Subcutaneous preadipocyte (primary cell): ENCODE data around the gene HOXD4. TPM values are rescaled to one million over a fixed set of nuclear protein-coding genes. Genes with fewer than 3 reads are reported as not detected.

Experiments used
- small RNA-seq: library from RNA; depleted of rRNA; stranded (forward); fragments of <200 nt; gene quantifications from one replicate; pipeline ENCODE3, GENCODE V24; 2012
- total RNA-seq: library from RNA; depleted of rRNA; stranded (reverse); fragments of >200 nt; gene quantifications from 2 replicates; pipeline ENCODE4 v1.2.3, GENCODE V29; 2012

HOXD4 gene
- total RNA-seq: 1.1 and 2.0 TPM in 2 replicates

GRCh38 chr2:176151442-176152287 is at the start of gene HOXD4:
Gene HOXD4 (plus strand): TSS chr2:176151550. CDS start chr2:176151634, 84 bp downstream.

GRCh38 chr2:176106581-176107539 is 44.5 kb upstream of the HOXD4 start, which contains the start of gene HOXD11:
Gene HOXD11 (plus strand): TSS chr2:176107280. CDS start chr2:176107356, 76 bp downstream.

DNA sequence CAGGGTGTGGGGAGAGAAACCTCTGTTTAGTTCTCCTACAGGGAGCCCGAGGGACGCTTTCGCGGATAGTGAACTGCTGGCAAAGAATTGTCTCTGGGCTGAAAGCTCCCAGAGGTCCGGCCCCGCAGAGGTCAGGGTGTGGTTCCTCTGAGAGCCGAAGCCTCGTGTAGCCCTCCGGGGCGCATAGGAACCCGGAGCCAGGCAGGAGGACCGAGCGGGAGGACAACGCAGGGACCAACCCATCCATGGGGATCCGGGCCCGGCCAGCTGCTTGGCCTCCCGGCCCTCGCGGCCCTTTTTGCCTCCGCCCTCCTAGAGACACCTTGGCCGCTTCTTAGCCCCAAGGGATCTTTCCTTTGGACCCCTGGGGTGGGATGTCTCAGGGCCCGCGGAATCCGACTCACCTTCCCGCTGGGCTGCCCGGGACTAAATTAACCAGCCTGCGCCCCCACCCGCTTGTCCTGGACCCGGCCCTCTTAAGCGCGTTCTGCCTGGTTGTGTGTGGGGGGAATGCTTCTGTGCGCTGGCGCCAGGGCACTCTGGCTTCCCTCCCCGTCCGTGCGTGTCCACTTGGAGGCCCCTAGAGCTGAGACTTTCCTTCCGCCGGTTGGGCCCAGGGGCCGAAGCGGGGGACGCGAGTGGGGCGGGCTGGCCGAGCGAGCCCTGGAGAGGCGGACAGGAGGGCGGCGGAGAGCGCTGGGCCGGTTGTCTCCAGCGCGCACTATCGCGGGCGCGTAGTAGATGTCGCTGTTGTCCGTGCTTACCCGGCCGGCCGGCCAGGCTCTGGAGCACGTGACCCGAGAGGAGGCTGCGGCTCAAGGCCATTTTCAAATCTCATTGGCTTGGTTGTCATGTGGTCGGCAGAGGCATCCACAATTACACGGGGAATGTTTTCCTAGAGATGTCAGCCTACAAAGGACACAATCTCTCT is 35.2 kb upstream of the HOXD4 start, which contains the start of gene HOXD10:
Gene HOXD10 (plus strand): TSS at position 896 of the 931 bp plus-strand sequence. CDS start 56 bp downstream, outside the sequence.

GRCh38 chr2:176122683-176123410 is 28.5 kb upstream of the HOXD4 start, which contains the start of gene HOXD9:
Gene HOXD9 (plus strand): TSS chr2:176122719. CDS start chr2:176122769, 50 bp downstream.

DNA sequence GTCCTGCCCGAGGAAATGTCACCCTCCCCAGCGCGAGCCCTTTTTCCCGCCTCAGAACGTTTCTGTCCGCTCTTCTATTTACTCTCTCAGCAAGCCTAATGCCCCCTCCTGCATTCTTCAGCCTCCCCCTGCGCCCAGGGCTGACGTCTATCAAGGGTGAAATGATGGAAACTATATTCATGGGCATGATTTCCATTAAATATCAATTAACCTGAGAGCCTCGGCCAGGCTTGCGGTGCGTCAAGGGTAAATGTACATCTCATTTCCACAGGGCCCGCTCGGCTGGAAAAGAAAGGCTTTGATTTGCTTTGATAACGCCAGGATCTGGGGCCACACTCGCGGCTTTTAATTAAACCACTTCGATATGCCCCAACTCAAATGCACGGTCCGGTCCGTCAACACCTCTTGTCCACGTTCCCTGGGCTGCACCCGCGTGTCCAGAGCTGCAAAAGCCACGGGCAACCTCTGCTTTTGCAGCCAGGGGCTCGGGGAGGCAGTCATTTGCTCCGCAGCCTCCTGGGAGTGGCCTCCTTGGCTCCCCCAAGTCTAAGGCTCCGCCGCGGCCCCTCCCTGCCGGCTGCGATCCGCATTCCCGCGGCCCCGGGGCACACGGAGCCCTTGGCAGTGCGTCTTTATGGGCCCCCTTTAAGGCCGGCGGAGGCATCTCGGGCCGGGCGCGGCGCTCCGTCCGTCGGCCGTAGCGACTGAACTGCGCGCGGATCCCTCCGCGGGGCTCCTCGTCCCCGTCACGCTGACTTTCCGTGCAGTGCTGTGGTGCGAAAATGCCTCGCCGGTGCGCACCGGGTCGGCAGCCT is 22.2 kb upstream of the HOXD4 start, which contains the start of gene HOXD8:
Gene HOXD8 (plus strand): TSS at position 724 of the 815 bp plus-strand sequence. CDS start 662 bp downstream, outside the sequence.

GRCh38 chr2:176156807-176157498 is 5.6 kb downstream of the HOXD4 start, which contains the start of gene HOXD3:
Gene HOXD3 (plus strand): TSS chr2:176157307. CDS start chr2:176169115, 11,808 bp downstream.

DNA sequence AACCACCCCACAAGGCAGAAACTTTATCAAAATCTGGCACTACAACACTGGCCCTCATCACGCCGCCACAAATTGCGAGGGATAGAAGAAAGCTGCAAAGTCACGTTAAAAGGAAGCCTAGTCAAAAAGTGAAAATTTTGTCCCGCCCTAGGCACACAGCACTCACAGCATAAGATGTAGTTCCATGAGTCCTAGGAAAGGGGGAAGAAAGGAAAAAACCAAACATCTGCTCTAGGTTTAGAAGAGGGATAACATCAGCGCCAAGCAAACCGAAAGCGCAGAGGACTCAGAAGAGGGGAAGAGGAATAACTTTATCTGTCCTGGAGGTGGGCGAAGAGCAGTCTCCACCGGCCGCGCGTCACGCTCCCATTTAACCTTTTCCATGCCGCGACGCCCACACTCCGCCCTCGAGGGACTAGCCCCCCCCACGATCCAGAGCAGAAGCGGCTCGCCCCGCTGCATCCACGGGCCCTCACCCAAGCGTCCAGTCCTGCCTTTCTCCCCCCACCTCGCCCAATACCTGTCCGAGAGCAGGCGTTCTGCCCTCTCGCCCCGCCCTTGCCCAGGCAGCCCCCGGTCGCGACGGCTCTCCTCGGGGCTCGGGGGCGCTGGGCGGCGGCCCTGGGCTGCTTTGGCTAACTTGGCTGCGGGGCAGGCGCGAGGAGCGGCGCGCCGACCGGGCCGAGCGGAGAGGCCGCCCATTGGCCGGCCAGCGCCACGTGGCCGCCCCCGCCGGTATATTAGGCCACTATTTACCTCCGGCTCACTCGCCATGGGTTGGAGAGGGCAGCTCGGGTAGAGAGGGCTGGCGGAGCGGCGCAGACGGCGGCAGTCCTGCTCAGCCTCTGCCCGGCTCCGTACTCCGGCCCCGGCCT is 36.8 kb downstream of the HOXD4 start, which contains the start of gene HOXD1:
Gene HOXD1 (plus strand): TSS at position 770 of the 875 bp plus-strand sequence. CDS start 134 bp downstream, outside the sequence.

Small RNAs within 50 kb of the gene (small RNA-seq; reads per million reads assigned to genes)
- gene MIR10B: 953 reads per million, percentile 99 among the genes with 10 or more reads in this experiment

Other genes with a start within 250 kb of the HOXD4 start
- gene LNPK, start 149.3 kb upstream of the HOXD4 start, total RNA-seq: 30.3 and 34.5 TPM in 2 replicates
- gene EVX2, start 67.6 kb upstream of the HOXD4 start, total RNA-seq: not detected in 2 replicates
- 1.6 TPM in 1 of 2 replicates, not detected in the other for gene HOXD13, start 58.8 kb upstream of the HOXD4 start, total RNA-seq
- not detected in 2 replicates for gene HOXD12, start 51.8 kb upstream of the HOXD4 start, total RNA-seq
- gene HOXD11, start 44.3 kb upstream of the HOXD4 start, total RNA-seq: 0.37 and 2.5 TPM in 2 replicates
- 2.7 TPM in 1 of 2 replicates, not detected in the other for gene HOXD10, start 34.8 kb upstream of the HOXD4 start, total RNA-seq
- gene HOXD9, start 28.8 kb upstream of the HOXD4 start, total RNA-seq: 0.37 and 0.78 TPM in 2 replicates
- 7.7 and 10.0 TPM in 2 replicates for gene HOXD8, start 21.8 kb upstream of the HOXD4 start, total RNA-seq
- gene HOXD3, start 5.8 kb downstream of the HOXD4 start, total RNA-seq: 2.2 TPM in 2 replicates
- gene HOXD1, start 37.1 kb downstream of the HOXD4 start, total RNA-seq: not detected in 2 replicates
- gene MTX2, start 117.9 kb downstream of the HOXD4 start, total RNA-seq: 10.2 and 10.3 TPM in 2 replicates